ENCODE results near the gene GPER1.

The GPER1 gene

GRCh38 chr7:1054861-1055450 lies 33.0 kb upstream of the GPER1 start:
- no peak overlapping the region for H3K27ac ChIP-seq (ENCODE audit: low read length)
- no peak for DNase-seq (ENCODE audit: low read depth, low spot score)
- peaks cover 5% of the 10 kb centered on the region; the same call in 1 of the 2 replicates for H3K36me3 ChIP-seq (ENCODE audit: control insufficient read depth, insufficient read depth, low read length)
- no peaks in the 10 kb centered on the region for H3K27me3 ChIP-seq (ENCODE audit: control insufficient read depth, insufficient read depth, low read length)
- no peak overlapping the region for H3K4me3 ChIP-seq (ENCODE audit: low read length)
- no CpG with 5 or more reads among the region's 32 CpGs for WGBS (ENCODE audit: insufficient coverage, insufficient read length)
- no peaks in the 10 kb centered on the region for H3K9me3 ChIP-seq (ENCODE audit: control insufficient read depth, insufficient read depth, low read length)
- H3K4me1 ChIP-seq (ENCODE audit: control insufficient read depth, insufficient read depth, low read length) = peaks cover 10% of the 10 kb centered on the region; the same call in 1 of the 2 replicates

- DNase-seq (ENCODE audit: low read depth, low spot score) = no peak
- H3K9me3 ChIP-seq (ENCODE audit: control insufficient read depth, insufficient read depth, low read length) = no peaks in the 10 kb centered on the region
- H3K36me3 ChIP-seq (ENCODE audit: control insufficient read depth, insufficient read depth, low read length) = peaks cover 5% of the 10 kb centered on the region; the same call in 1 of the 2 replicates
- H3K4me3 ChIP-seq (ENCODE audit: low read length) = no peak overlapping the region
- no CpG with 5 or more reads among the region's 15 CpGs for WGBS (ENCODE audit: insufficient coverage, insufficient read length)
- no peak overlapping the region for H3K27ac ChIP-seq (ENCODE audit: low read length)
- H3K27me3 ChIP-seq (ENCODE audit: control insufficient read depth, insufficient read depth, low read length) = no peaks in the 10 kb centered on the region
- H3K4me1 ChIP-seq (ENCODE audit: control insufficient read depth, insufficient read depth, low read length) = peaks cover 13% of the 10 kb centered on the region
Observed at GRCh38 chr7:1055491-1055955, 32.4 kb upstream of the GPER1 start.

GRCh38 chr7:1055956-1056784 lies 31.7 kb upstream of the GPER1 start:
- no CpG with 5 or more reads among the region's 36 CpGs for WGBS (ENCODE audit: insufficient coverage, insufficient read length)
- no peak for DNase-seq (ENCODE audit: low read depth, low spot score)
- Histone ChIP-seq H3K27ac (ENCODE audit: low read length) (no peak overlapping the region), H3K9me3 (ENCODE audit: control insufficient read depth, insufficient read depth, low read length) (no peaks in the 10 kb centered on the region), H3K4me1 (ENCODE audit: control insufficient read depth, insufficient read depth, low read length) (peaks cover 16% of the 10 kb centered on the region), H3K27me3 (ENCODE audit: control insufficient read depth, insufficient read depth, low read length) (no peaks in the 10 kb centered on the region), H3K4me3 (ENCODE audit: low read length) (no peak overlapping the region), H3K36me3 (ENCODE audit: control insufficient read depth, insufficient read depth, low read length) (peaks cover 5% of the 10 kb centered on the region; the same call in 1 of the 2 replicates)

- H3K4me1 ChIP-seq (ENCODE audit: control insufficient read depth, insufficient read depth, low read length) = peaks cover 16% of the 10 kb centered on the region
- DNase-seq (ENCODE audit: low read depth, low spot score) = no peak
- H3K27ac ChIP-seq (ENCODE audit: low read length) = no peak overlapping the region
- H3K4me3 ChIP-seq (ENCODE audit: low read length) = no peak overlapping the region
- no peaks in the 10 kb centered on the region for H3K27me3 ChIP-seq (ENCODE audit: control insufficient read depth, insufficient read depth, low read length)
- peaks cover 5% of the 10 kb centered on the region; the same call in 1 of the 2 replicates for H3K36me3 ChIP-seq (ENCODE audit: control insufficient read depth, insufficient read depth, low read length)
- no CpG with 5 or more reads among the region's 27 CpGs for WGBS (ENCODE audit: insufficient coverage, insufficient read length)
- H3K9me3 ChIP-seq (ENCODE audit: control insufficient read depth, insufficient read depth, low read length) = no peaks in the 10 kb centered on the region
Observed at GRCh38 chr7:1056785-1057410, 31.0 kb upstream of the GPER1 start.

- Histone ChIP-seq H3K36me3 (ENCODE audit: control insufficient read depth, insufficient read depth, low read length) (peaks cover 5% of the 10 kb centered on the region; the same call in 1 of the 2 replicates), H3K27ac (ENCODE audit: low read length) (no peak overlapping the region), H3K4me3 (ENCODE audit: low read length) (no peak overlapping the region), H3K9me3 (ENCODE audit: control insufficient read depth, insufficient read depth, low read length) (no peaks in the 10 kb centered on the region), H3K27me3 (ENCODE audit: control insufficient read depth, insufficient read depth, low read length) (no peaks in the 10 kb centered on the region), H3K4me1 (ENCODE audit: control insufficient read depth, insufficient read depth, low read length) (peaks cover 11% of the 10 kb centered on the region)
- no peak for DNase-seq (ENCODE audit: low read depth, low spot score)
- WGBS (ENCODE audit: insufficient coverage, insufficient read length) = no CpG with 5 or more reads among the region's 62 CpGs
Observed at GRCh38 chr7:1057416-1058291, 30.3 kb upstream of the GPER1 start.

GRCh38 chr7:1058311-1058710 lies 29.6 kb upstream of the GPER1 start:
- Histone ChIP-seq H3K27me3 (ENCODE audit: control insufficient read depth, insufficient read depth, low read length) (no peaks in the 10 kb centered on the region), H3K4me3 (ENCODE audit: low read length) (no peak overlapping the region), H3K4me1 (ENCODE audit: control insufficient read depth, insufficient read depth, low read length) (peaks cover 10% of the 10 kb centered on the region), H3K36me3 (ENCODE audit: control insufficient read depth, insufficient read depth, low read length) (peaks cover 5% of the 10 kb centered on the region; the same call in 1 of the 2 replicates), H3K9me3 (ENCODE audit: control insufficient read depth, insufficient read depth, low read length) (no peaks in the 10 kb centered on the region), H3K27ac (ENCODE audit: low read length) (no peak overlapping the region)
- no CpG with 5 or more reads among the region's 13 CpGs for WGBS (ENCODE audit: insufficient coverage, insufficient read length)
- no peak for DNase-seq (ENCODE audit: low read depth, low spot score)

GRCh38 chr7:1058821-1059199 lies 29.1 kb upstream of the GPER1 start:
- Histone ChIP-seq H3K27ac (ENCODE audit: low read length) (no peak overlapping the region), H3K36me3 (ENCODE audit: control insufficient read depth, insufficient read depth, low read length) (peaks cover 5% of the 10 kb centered on the region; the same call in 1 of the 2 replicates), H3K4me3 (ENCODE audit: low read length) (no peak overlapping the region), H3K9me3 (ENCODE audit: control insufficient read depth, insufficient read depth, low read length) (no peaks in the 10 kb centered on the region), H3K4me1 (ENCODE audit: control insufficient read depth, insufficient read depth, low read length) (peaks cover 9% of the 10 kb centered on the region), H3K27me3 (ENCODE audit: control insufficient read depth, insufficient read depth, low read length) (no peaks in the 10 kb centered on the region)
- no CpG with 5 or more reads among the region's 10 CpGs for WGBS (ENCODE audit: insufficient coverage, insufficient read length)
- DNase-seq (ENCODE audit: low read depth, low spot score) = no peak

GRCh38 chr7:1059200-1060091 lies 28.5 kb upstream of the GPER1 start:
- no CpG with 5 or more reads among the region's 55 CpGs for WGBS (ENCODE audit: insufficient coverage, insufficient read length)
- H3K9me3 ChIP-seq (ENCODE audit: control insufficient read depth, insufficient read depth, low read length) = no peaks in the 10 kb centered on the region
- peaks cover 6% of the 10 kb centered on the region for H3K4me1 ChIP-seq (ENCODE audit: control insufficient read depth, insufficient read depth, low read length)
- H3K4me3 ChIP-seq (ENCODE audit: low read length) = no peak overlapping the region
- peak; percentile 71 for DNase-seq (ENCODE audit: low read depth, low spot score)
- no peaks in the 10 kb centered on the region for H3K27me3 ChIP-seq (ENCODE audit: control insufficient read depth, insufficient read depth, low read length)
- H3K36me3 ChIP-seq (ENCODE audit: control insufficient read depth, insufficient read depth, low read length) = peaks cover 5% of the 10 kb centered on the region; the same call in 1 of the 2 replicates
- no peak overlapping the region for H3K27ac ChIP-seq (ENCODE audit: low read length)

GRCh38 chr7:1060315-1061072 lies 27.4 kb upstream of the GPER1 start:
- H3K27ac ChIP-seq (ENCODE audit: low read length) = no peak overlapping the region
- peak overlapping the region; percentile 3; the same call in 1 of the 2 replicates for H3K4me3 ChIP-seq (ENCODE audit: low read length)
- H3K36me3 ChIP-seq (ENCODE audit: control insufficient read depth, insufficient read depth, low read length) = peaks cover 5% of the 10 kb centered on the region; the same call in 1 of the 2 replicates
- H3K27me3 ChIP-seq (ENCODE audit: control insufficient read depth, insufficient read depth, low read length) = no peaks in the 10 kb centered on the region
- no peak for DNase-seq (ENCODE audit: low read depth, low spot score)
- no peaks in the 10 kb centered on the region for H3K9me3 ChIP-seq (ENCODE audit: control insufficient read depth, insufficient read depth, low read length)
- no CpG with 5 or more reads among the region's 35 CpGs for WGBS (ENCODE audit: insufficient coverage, insufficient read length)
- H3K4me1 ChIP-seq (ENCODE audit: control insufficient read depth, insufficient read depth, low read length) = peaks cover 8% of the 10 kb centered on the region
